Psoas muscle (tissue), 8 donors: ENCODE results near the gene ASTN2. TPM values are rescaled to one million over a fixed set of nuclear protein-coding genes. Genes with fewer than 3 reads are reported as not detected.

Source experiments
- ATAC-seq, 4 donors: fragments of 200-7000 bp; cut with Tn5 transposase; one replicate each; pipeline ENCODE4 v1.9.1; 2020; ENCODE audit warnings: moderate library complexity in 3 of 4, mild to moderate bottlenecking in 2 of 4
- DNase-seq, 2 donors: peaks; one replicate each; pipeline ENCODE4 v3.0.0-alpha.2; 2020
- H3K27ac ChIP-seq: fragments of 200-600 bp; one replicate; pipeline ENCODE4 v1.8.0; 2022
- H3K27me3 ChIP-seq, 3 donors: fragments of 200-600 bp in 1 of 3; one replicate each; pipeline versions ENCODE4 v1.6.1 to v1.8.0; 2013 to 2022; ENCODE audit warnings: low read length in 2 of 3, mild to moderate bottlenecking in 2 of 3, moderate library complexity in 1 of 3; ENCODE audit not compliant: insufficient read depth in 3 of 3
- H3K36me3 ChIP-seq, 2 donors: fragments of 200-600 bp in 1 of 2; one replicate each; pipeline versions ENCODE4 v1.6.1 to v1.8.0; 2013 to 2022; ENCODE audit warnings: low read depth in 1 of 2, mild to moderate bottlenecking in 1 of 2, moderate library complexity in 1 of 2; ENCODE audit not compliant: insufficient read depth in 1 of 2
- H3K4me1 ChIP-seq: fragments of 200-600 bp; one replicate; pipeline ENCODE4 v1.8.0; 2022
- H3K4me3 ChIP-seq: fragments of 200-600 bp; one replicate; pipeline ENCODE4 v1.8.0; 2022; ENCODE audit warnings: mild to moderate bottlenecking
- H3K9me3 ChIP-seq: fragments of 200-600 bp; one replicate; pipeline ENCODE4 v1.8.0; 2022
- WGBS, 3 donors: extraction: QIAGEN DNeasy Blood & Tissue Kit; methylation state at CpG; one replicate each; pipeline versions ENCODE4 v1.1.6 to v1.1.7; 2013; 5-methylcytosine and 5-hydroxymethylcytosine counted together
- intact Hi-C, 2 donors: fragments of 100-400 bp; cut with DNase I; formaldehyde crosslinking; loops; one replicate each; pipeline versions ENCODE4 v1.11.0 to v1.14.2; 2022
- polyA plus RNA-seq, 3 donors: library from polyadenylated mRNA; stranded (reverse); fragments of 200-250 nt; gene quantifications; one replicate each; pipeline ENCODE4 v1.2.3, GENCODE V29; 2013
- total RNA-seq, 4 donors: library from RNA; stranded (reverse); fragmentation: NEBNext Ultra II Directional in 2 of 4; extraction: Animal tissue kit (Norgen Biotek cat#: 25700) in 2 of 4; gene quantifications; one replicate each; pipeline versions ENCODE4 v1.2.1 to v1.2.4, GENCODE V29; 2021 to 2023
- TF ChIP-seq, protein P1 (sequence below): fragments of 200-600 bp; IDR thresholded peaks from one replicate; pipeline ENCODE4 v1.8.0; 2022; ENCODE audit warnings: antibody characterized with exemption
- donor health status: healthy with polysubstance abuse.
- donor health status: DM: no; HTN: no; CAD: no; lungs with moderate emphysema.
- donor health status: Bipolar disorder and iron deficiency.
- donor health status: healthy.
- donor health status: DM: yes; HTN: yes; CAD: no.
- donor health status: DM: no; HTN: no; CAD: no.
- donor health status: DM: no; HTN: no; CAD: no.
- donor health status: DM: yes; HTN: yes; CAD: no.

ASTN2 gene
- total and polyA plus RNA-seq, 7 donors: 2.0 to 10.3 (median 3.3) TPM

DNA sequence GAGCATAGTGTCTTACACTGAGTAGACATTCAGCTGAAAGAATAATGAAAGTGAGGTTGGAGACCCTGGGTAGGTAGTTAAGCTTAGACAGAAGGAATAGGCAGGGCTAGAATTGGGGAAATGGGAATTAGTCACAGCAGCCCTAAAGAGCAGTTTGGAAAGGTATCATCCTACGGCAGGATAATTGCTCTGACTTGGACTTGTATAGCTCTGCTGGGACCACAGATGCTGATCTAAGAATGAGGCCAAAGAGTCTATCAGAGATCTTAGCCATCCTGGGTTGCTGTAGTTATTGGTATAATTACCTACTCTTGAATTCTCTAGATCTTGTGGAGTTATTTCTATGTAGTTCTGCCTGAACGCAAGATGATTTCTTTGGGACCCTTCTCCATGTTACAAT, 288.0 kb downstream of the ASTN2 start:
- DNase-seq (no peak), ATAC-seq (no peak)
- no peaks in the 10 kb centered on the region for H3K36me3 ChIP-seq
- no peaks in the 10 kb centered on the region for H3K4me1 ChIP-seq
- 54 to 68% (median 67%) methylated on average over 2 of the region's 2 CpGs for WGBS, 3 donors
- H3K27ac ChIP-seq: no peak overlapping the region
- H3K9me3 ChIP-seq: no peaks in the 10 kb centered on the region
- no peak overlapping the region for H3K4me3 ChIP-seq
- intact Hi-C loops: no loop called here
- TF ChIP-seq, protein P1, sequence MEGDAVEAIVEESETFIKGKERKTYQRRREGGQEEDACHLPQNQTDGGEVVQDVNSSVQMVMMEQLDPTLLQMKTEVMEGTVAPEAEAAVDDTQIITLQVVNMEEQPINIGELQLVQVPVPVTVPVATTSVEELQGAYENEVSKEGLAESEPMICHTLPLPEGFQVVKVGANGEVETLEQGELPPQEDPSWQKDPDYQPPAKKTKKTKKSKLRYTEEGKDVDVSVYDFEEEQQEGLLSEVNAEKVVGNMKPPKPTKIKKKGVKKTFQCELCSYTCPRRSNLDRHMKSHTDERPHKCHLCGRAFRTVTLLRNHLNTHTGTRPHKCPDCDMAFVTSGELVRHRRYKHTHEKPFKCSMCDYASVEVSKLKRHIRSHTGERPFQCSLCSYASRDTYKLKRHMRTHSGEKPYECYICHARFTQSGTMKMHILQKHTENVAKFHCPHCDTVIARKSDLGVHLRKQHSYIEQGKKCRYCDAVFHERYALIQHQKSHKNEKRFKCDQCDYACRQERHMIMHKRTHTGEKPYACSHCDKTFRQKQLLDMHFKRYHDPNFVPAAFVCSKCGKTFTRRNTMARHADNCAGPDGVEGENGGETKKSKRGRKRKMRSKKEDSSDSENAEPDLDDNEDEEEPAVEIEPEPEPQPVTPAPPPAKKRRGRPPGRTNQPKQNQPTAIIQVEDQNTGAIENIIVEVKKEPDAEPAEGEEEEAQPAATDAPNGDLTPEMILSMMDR: no peak
- H3K27me3 ChIP-seq: no peaks in the 10 kb centered on the region

DNA sequence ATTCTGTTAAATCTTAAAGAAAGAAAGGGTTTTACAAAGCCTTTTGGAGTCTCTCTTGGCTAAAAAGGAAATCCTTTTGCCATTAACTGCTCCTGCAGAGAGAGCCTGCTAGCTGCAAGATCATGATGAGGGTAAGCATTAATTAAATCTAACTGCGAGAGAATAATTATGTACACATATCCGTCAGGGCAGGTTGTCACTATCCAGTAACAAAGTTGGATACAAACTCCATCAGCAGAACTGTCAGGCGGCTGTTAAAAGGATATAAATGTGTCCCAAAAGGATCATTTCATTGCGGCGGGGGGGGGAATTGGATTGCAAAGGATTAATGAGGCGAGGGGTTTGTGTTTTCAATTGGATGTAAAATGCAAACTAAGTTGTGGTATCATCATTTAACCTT, 289.3 kb downstream of the ASTN2 start:
- no peak overlapping the region for H3K4me3 ChIP-seq
- intact Hi-C loops: no loop called here
- H3K9me3 ChIP-seq: no peaks in the 10 kb centered on the region
- no peaks in the 10 kb centered on the region for H3K27me3 ChIP-seq
- TF ChIP-seq, protein P1: no peak
- ATAC-seq (no peak), DNase-seq (no peak)
- H3K36me3 ChIP-seq: no peaks in the 10 kb centered on the region
- H3K27ac ChIP-seq: no peak overlapping the region
- 27 to 35% (median 30%) methylated on average over 6 of the region's 6 CpGs for WGBS, 3 donors
- H3K4me1 ChIP-seq: no peaks in the 10 kb centered on the region

DNA sequence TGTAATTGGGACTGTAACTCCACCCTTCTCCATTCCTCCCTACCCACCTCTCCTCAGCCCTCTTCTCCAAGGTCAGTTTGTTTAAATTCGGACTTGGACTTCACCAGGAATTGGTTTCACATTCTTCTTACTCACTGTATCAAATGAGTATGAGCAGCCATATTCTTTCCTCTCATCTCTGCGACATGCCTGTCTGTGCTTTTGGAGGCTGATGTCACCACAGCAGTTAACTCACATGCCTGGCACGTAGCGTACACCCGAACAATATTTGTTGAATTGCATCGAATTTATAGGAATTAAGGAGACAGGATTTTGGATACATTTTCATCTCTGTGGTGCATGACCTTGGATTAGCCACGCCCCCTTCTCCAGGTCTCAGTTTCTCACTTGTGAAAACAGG, 291.1 kb downstream of the ASTN2 start:
- 78 to 80% (median 79%) methylated on average over 7 of the region's 7 CpGs for WGBS, 3 donors

DNA sequence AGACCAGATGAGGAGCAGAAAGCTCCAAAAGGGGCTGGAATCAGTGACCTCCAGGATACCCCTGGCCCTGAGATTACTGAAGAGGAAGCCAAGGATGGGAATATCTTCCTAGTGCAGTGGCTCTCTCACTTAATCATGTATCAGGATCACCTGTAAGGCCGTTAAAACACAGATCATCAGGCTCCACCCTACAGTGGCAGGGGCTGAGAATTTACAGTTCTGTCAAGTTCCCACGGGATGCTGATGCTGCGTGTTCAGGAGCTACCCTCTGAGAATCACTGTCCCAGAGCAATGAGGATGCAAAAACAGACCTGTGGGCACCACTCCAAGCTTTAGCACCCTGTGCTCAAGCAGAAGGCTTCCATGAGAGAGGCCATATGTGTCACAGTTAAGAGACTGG, 291.9 kb downstream of the ASTN2 start:
- Histone ChIP-seq H3K27me3 (no peaks in the 10 kb centered on the region), H3K27ac (no peak overlapping the region), H3K4me1 (no peaks in the 10 kb centered on the region), H3K9me3 (no peaks in the 10 kb centered on the region), H3K4me3 (no peak overlapping the region), H3K36me3 (no peaks in the 10 kb centered on the region)
- ATAC-seq: no peak
- DNase-seq: no peak
- TF ChIP-seq, protein P1: no peak
- intact Hi-C loops: no loop called here
- 50 to 63% (median 56%) methylated on average over 3 of the region's 3 CpGs for WGBS, 3 donors

More for the DNA sequence above, 291.1 kb downstream of the ASTN2 start:
- ATAC-seq (no peak), DNase-seq (no peak)
- TF ChIP-seq, protein P1: no peak
- Histone ChIP-seq H3K4me3 (no peak overlapping the region), H3K27me3 (no peaks in the 10 kb centered on the region), H3K4me1 (no peaks in the 10 kb centered on the region), H3K9me3 (no peaks in the 10 kb centered on the region), H3K27ac (no peak overlapping the region), H3K36me3 (no peaks in the 10 kb centered on the region)
- intact Hi-C loops: no loop called here

GRCh38 chr9:117122102-117122501, 292.8 kb downstream of the ASTN2 start:
- TF ChIP-seq, protein P1: no peak
- no peaks in the 10 kb centered on the region for H3K4me1 ChIP-seq
- intact Hi-C loops: no loop called here
- no peak for ATAC-seq
- no peaks in the 10 kb centered on the region for H3K36me3 ChIP-seq
- no peaks in the 10 kb centered on the region for H3K9me3 ChIP-seq
- 89 to 93% (median 91%) methylated on average over 1 of the region's 1 CpG for WGBS, 3 donors
- no peaks in the 10 kb centered on the region for H3K27me3 ChIP-seq
- no peak overlapping the region for H3K27ac ChIP-seq
- H3K4me3 ChIP-seq: no peak overlapping the region
- DNase-seq: no peak
